Measurements from ENCODE around the gene SLC25A53.
"Not testable (repeated sequence)": the region's sequence is repeated elsewhere in the genome, so short reads cannot be mapped to it uniquely, and the experiment has no call there.

The SLC25A53 gene

GRCh38 chrX:104085477-104085876, 71.3 kb downstream of the SLC25A53 start:
- in situ Hi-C loops (cut with MboI; ENCODE audit: low pct_unique_long_range_greater_than_20kb, low sequenced_read_pairs) = no loop called here
- DNase-seq = no peak

- in situ Hi-C loops (cut with MboI; ENCODE audit: low pct_unique_long_range_greater_than_20kb, low sequenced_read_pairs) = no loop called here
- no peak for DNase-seq
Measured at GRCh38 chrX:104084534-104085277, 72.1 kb downstream of the SLC25A53 start.

GRCh38 chrX:104084063-104084462, 72.7 kb downstream of the SLC25A53 start:
- in situ Hi-C loops (cut with MboI; ENCODE audit: low pct_unique_long_range_greater_than_20kb, low sequenced_read_pairs) = no loop called here
- no peak for DNase-seq

- in situ Hi-C loops (cut with MboI; ENCODE audit: low pct_unique_long_range_greater_than_20kb, low sequenced_read_pairs); DNase-seq: not testable (repeated sequence)
Measured at GRCh38 chrX:104077854-104078253, 79.0 kb downstream of the SLC25A53 start.

- DNase-seq; in situ Hi-C loops (cut with MboI; ENCODE audit: low pct_unique_long_range_greater_than_20kb, low sequenced_read_pairs): not testable (repeated sequence)
Measured at GRCh38 chrX:104075778-104076445, 80.9 kb downstream of the SLC25A53 start, which contains the start of gene TMSB15C. TMSB15C (minus strand) TSS chrX:104076236.

- in situ Hi-C loops (cut with MboI; ENCODE audit: low pct_unique_long_range_greater_than_20kb, low sequenced_read_pairs) = not testable (repeated sequence)
Measured at GRCh38 chrX:104062636-104063035, 94.2 kb downstream of the SLC25A53 start.

GRCh38 chrX:104054956-104055355, 101.9 kb downstream of the SLC25A53 start:
- in situ Hi-C loops (cut with MboI; ENCODE audit: low pct_unique_long_range_greater_than_20kb, low sequenced_read_pairs); DNase-seq: not testable (repeated sequence)

More at GRCh38 chrX:104062636-104063035, 94.2 kb downstream of the SLC25A53 start:
- DNase-seq = not testable (repeated sequence)
